ENCODE results near the gene SH3GLB2.
"Not testable (repeated sequence)": the region's sequence is repeated elsewhere in the genome, so short reads cannot be mapped to it uniquely, and the experiment has no call there.

The SH3GLB2 gene

DNA sequence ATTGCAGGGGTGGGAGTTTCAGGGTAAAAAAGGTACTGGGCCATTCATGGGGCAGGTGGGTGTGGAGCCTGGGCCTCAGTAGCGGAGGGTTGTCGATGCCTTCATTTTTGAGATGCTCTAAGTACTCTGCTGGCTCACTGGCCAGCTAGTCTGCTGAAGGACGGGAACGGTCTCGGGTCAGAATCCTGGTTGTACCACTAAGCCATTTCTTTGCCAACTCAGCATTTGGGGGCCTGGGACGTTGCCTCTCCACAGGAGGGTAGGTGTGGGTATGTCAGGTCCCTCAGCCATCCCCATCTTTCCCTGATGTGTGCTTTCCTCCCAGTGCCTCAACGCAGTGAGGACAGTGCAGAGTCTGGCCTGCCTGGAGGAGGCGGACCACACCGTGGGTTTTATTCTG, 25.1 kb downstream of the SH3GLB2 start:
- in situ Hi-C loops (cut with MboI; ENCODE audit: low sequenced_read_pairs), result no loop called here

DNA sequence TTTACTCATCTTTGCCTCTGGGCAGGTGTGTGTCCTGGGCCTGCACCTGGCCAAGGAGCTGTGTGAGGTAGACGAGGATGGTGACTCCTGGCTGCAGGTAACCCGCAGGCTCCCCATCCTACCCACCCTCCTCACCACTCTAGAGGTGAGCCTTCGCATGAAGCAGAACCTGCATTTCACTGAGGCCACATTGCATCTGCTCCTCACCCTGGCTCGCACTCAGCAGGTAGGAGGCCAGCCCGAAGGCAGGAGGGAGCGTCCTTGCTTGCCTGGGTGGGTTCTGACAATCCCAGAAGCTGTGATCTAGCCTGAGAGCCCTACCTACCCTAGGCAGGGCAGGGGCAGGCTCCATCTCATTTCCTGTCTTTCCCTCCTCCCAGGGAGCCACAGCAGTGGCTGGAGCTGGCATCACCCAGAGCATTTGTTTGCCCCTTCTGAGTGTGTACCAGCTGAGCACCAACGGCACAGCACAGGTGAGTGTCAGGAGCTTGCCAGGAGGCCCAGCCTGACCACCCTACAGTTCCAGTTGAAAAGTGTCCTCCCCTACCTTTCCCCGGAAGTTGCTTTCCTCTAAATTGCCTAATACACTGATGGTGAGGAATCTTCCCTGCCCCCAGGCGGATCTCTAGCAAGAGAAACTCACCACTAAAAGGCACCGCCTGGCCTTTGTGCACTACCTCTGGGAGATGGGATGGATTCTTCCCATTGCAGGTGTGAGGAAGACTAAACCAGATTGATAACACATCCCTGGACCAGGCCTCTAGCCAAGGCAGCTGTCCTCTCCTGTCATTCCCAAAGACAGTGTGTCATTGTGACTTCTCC, 26.4 kb downstream of the SH3GLB2 start:
- in situ Hi-C loops (cut with MboI; ENCODE audit: low sequenced_read_pairs), result no loop called here

- in situ Hi-C loops (cut with MboI; ENCODE audit: low sequenced_read_pairs), result no loop called here
These were observed 28.4 kb downstream of the SH3GLB2 start for GRCh38 chr9:128999581-129000206.

DNA sequence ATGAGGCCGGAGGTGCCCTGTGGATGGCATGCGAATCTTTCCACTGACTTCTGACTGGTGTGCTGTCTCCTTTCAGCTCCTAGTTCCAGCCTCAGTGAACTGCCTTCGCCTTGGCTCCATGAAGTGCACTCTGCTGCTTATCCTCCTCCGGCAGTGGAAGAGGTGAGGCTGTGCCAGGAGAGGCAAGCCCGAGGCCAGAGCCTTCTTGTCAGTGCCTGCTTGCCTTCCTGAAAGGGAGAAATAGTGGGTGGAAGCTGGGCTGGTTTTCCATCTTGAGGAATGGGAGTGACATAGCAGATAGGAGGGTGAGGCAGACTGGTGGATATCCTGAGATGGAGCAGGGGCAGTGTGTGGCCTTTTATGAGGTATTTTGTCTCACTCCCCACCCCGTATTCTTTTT, 29.7 kb downstream of the SH3GLB2 start:
- in situ Hi-C loops (cut with MboI; ENCODE audit: low sequenced_read_pairs), result no loop called here

DNA sequence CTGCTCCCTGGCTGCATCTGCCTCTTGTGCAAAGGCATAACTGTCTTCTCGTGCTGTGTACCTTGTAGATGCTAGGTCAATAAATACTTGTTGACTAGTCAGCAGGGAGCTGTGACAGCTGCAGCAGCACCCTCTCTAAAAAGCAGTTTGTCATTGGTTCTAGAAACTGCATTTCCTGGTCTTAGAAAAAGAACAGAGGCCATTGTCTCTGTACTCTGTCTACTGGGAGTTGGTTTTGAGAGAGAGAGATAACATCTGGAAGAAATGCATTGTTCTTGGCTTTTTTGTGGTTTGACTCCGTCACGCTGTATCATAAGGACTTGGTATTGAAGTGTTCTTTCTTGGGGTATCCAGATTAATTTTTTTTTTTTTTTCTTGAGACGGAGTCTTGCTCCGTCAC, 32.3 kb downstream of the SH3GLB2 start:
- in situ Hi-C loops (cut with MboI; ENCODE audit: low sequenced_read_pairs), result no loop called here

- in situ Hi-C loops (cut with MboI; ENCODE audit: low sequenced_read_pairs), result no loop called here
These were observed 35.1 kb downstream of the SH3GLB2 start for GRCh38 chr9:128992995-128993394.

DNA sequence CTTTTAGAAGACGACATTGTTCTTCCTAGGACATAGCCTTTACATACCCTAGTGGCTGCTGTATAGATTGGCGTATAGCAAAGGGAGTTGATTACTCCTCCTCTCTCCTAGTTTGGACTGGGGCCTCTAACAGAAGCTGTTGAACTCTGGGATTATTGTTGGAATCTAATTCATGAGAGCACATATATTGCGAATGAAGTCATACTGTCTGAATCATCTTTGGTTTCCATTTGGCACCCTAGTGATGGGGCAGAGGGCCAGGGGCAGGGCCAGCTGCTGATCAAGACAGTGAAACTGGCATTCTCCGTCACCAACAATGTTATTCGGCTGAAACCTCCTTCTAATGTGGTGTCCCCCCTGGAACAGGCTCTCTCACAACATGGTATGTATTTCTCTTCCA, 40.3 kb downstream of the SH3GLB2 start:
- in situ Hi-C loops (cut with MboI; ENCODE audit: low sequenced_read_pairs), result no loop called here

DNA sequence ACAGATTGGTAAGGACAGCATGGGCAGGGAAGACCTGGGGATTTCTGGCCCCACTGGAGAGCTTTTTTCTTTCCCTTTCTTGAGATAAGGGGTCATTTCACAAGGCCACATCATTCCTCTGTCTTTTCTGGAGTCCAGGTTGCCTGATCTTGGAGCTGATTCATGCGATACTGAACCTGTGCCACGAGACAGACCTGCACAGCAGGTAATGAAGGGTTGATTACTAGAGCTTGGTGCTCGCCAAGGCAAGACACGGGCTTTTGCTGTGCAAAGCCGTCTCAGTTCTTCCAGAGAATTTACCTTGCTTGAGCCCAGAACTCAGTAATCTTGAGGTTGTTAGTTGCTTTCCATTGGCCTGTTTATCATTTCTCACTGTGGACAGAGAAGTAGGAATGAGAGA, 41.5 kb downstream of the SH3GLB2 start:
- in situ Hi-C loops (cut with MboI; ENCODE audit: low sequenced_read_pairs), result no loop called here

- in situ Hi-C loops (cut with MboI; ENCODE audit: low sequenced_read_pairs), result no loop called here
These were observed 44.6 kb downstream of the SH3GLB2 start for GRCh38 chr9:128983536-128983935.

DNA sequence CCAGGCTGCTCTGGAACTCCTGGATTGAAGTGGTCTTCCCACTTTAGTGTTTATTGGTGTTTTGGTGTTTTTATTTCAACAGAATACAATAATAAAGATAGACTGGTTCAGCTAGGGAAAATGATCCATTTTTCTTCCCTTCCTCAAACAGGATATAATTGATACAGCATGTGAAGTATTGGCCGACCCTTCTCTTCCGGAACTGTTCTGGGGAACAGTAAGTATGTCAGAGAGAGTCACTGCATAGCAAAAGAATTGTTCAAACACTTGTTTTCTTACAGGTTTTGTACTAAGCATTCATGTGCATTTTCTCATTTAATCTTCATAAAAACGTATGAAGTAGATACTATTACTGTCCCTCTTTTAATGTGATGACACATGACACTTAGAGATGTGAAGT, 49.0 kb downstream of the SH3GLB2 start:
- in situ Hi-C loops (cut with MboI; ENCODE audit: low sequenced_read_pairs), result no loop called here

DNA sequence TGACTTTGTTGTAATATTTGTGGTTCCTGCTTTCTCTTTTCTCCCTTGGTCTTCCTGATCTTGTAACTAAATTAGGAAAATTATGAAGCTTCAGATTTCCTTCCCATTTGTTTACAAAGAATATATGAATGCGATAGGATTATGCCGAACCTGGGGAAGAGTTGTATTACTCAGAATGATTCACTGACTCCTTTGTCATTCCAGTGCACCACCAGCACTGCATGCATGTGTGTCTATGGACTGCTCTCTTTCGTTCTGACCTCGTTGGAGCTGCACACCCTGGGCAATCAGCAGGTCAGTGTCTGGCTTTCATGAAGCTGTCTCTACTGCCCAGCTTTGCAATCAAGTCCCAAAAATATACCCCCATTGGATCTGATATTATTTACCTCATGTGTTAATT, 55.2 kb downstream of the SH3GLB2 start:
- in situ Hi-C loops (cut with MboI; ENCODE audit: low sequenced_read_pairs), result no loop called here

DNA sequence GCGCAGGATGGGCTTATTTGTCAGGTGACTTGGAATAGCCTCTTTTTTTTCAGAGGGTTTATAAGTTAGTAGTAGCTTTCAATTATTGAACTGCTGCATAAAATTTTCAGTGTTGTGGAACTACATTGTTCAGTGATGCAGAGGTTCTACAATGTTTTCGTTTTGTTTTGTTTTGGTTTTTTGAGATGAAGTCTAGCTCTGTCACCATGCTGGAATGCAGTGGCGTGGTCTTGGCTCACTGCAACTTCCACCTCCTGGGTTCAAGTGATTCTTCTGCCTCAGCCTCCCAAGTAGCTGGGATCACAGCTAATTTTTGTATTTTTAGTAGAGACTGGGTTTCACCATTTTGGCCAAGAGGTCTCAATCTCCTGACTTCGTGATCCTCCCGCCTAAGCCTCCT, 58.6 kb downstream of the SH3GLB2 start:
- in situ Hi-C loops (cut with MboI; ENCODE audit: low sequenced_read_pairs), result no loop called here

GRCh38 chr9:128961403-128961802, 66.7 kb downstream of the SH3GLB2 start:
- in situ Hi-C loops (cut with MboI; ENCODE audit: low sequenced_read_pairs), result not testable (repeated sequence)

Measured in HL-60/S4 treated with retinoic acid at 250 ng/mL for 4 days and 3 days (cell line).